CD4-positive, alpha-beta T cell treated with Interferon alpha-2 for 1 hour (primary cell): ENCODE data around the gene C19orf53.

Experiments used
- DNase-seq, 2 donors: peaks; one replicate each; pipeline ENCODE4 v3.0.0-alpha.2; 2020 to 2022

The C19orf53 gene

DNA sequence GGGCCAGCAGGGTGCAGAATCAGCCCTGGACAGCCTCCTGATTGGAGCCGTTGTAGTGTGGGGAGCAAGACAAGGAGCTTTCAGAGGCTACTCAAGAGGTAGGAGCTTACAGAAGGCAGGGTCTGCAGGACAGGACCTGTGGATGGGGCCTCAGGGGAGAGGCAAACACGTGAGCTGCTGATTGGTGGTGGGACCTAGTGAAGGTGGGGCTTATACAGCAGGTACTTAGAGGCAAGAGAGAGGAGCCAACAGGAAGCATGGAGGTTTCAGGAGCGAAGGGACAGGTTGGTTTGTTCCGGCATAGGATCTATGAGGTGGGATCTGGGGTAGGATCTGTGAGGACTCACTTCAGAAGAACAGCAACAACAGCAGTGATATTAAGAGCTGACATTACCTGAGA lies 53.4 kb downstream of the C19orf53 start:
- DNase-seq, result peak in 1 of 2 donors; percentile 24
